Spinal cord (tissue), 10 donors: Measurements from ENCODE around the gene GRID1. TPM values are rescaled to one million over a fixed set of nuclear protein-coding genes. Genes with fewer than 3 reads are reported as not detected.

ENCODE experiments used
- DNase-seq, 6 donors: peaks; one replicate each; pipeline versions ENCODE4 v3.0.0 to v3.0.0-alpha.2; 2013 to 2015; ENCODE audit warnings: low spot score in 6 of 6, low read depth in 4 of 6
- H3K27ac ChIP-seq: one replicate; pipeline ENCODE4 v1.5.1; 2013; ENCODE audit warnings: low read depth, low read length, control low read depth
- H3K27me3 ChIP-seq: one replicate; pipeline ENCODE4 v1.6.1; 2013; ENCODE audit warnings: low read length; ENCODE audit not compliant: control insufficient read depth, insufficient read depth
- H3K36me3 ChIP-seq: one replicate; pipeline ENCODE4 v1.6.1; 2013; ENCODE audit warnings: low read length; ENCODE audit not compliant: control insufficient read depth, insufficient read depth
- H3K4me1 ChIP-seq: one replicate; pipeline ENCODE4 v1.6.1; 2013; ENCODE audit warnings: low read length; ENCODE audit not compliant: control insufficient read depth, insufficient read depth
- H3K4me3 ChIP-seq: one replicate; pipeline ENCODE4 v1.5.1; 2013; ENCODE audit warnings: low read depth, low read length, control low read depth
- H3K9me3 ChIP-seq: one replicate; pipeline ENCODE4 v1.6.1; 2013; ENCODE audit warnings: low read length; ENCODE audit not compliant: control insufficient read depth, insufficient read depth
- WGBS: methylation state at CpG from one replicate; pipeline ENCODE4 v1.1.5; 2013; ENCODE audit warnings: missing lambda C conversion rate; ENCODE audit not compliant: insufficient coverage; 5-methylcytosine and 5-hydroxymethylcytosine counted together
- polyA plus RNA-seq, 2 donors: library from polyadenylated mRNA; unstranded; fragments of 120-200 nt; gene quantifications; one replicate each; pipeline ENCODE4 v1.2.1, GENCODE V29; 2013; ENCODE audit not compliant: insufficient read length in 2 of 2
- total RNA-seq, 2 donors: library from RNA; depleted of rRNA in 1 of 2; stranded (reverse); fragments of 120-200 nt in 1 of 2; fragments of >200 nt in 1 of 2; gene quantifications; one replicate each; pipeline versions ENCODE4 v1.2.3 to v1.2.4, GENCODE V29; 2013 to 2014
- donor health status: healthy.

Gene GRID1
- total and polyA plus RNA-seq, 4 donors = 7.6 to 30.1 (median 22.2) TPM

DNA sequence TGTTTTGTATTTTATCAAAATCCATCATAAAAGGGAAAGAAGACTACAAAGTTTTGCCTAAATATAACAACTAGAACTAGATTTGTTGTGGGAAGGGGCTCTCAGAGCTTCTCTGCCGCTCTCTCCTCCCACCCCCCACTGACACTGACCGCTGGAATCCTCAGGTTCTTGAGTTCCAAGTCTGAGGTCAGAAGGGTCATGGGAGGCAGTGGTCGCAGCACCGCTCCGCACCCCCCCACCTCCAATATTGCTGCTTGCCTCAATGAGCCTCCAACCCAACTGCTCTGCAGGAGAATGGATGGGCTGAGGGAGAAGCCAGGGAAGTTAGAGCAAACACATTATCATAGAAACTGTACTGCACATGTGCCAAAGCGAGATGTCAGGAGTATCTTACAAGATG, 359.4 kb downstream of the GRID1 start:
- Histone ChIP-seq H3K27ac (no peak overlapping the region), H3K9me3 (no peaks in the 10 kb centered on the region), H3K4me1 (no peaks in the 10 kb centered on the region), H3K4me3 (no peak overlapping the region), H3K36me3 (no peaks in the 10 kb centered on the region), H3K27me3 (no peaks in the 10 kb centered on the region)
- DNase-seq = no peak
- no CpG with 5 or more reads among the region's 6 CpGs for WGBS

GRCh38 chr10:86004337-86004736, 362.3 kb downstream of the GRID1 start:
- DNase-seq = peak in 1 of 6 donors; percentile 54
- H3K4me1 ChIP-seq = no peaks in the 10 kb centered on the region
- no peaks in the 10 kb centered on the region for H3K27me3 ChIP-seq
- H3K36me3 ChIP-seq = no peaks in the 10 kb centered on the region
- no peak overlapping the region for H3K27ac ChIP-seq
- H3K4me3 ChIP-seq = no peak overlapping the region
- no peaks in the 10 kb centered on the region for H3K9me3 ChIP-seq
- WGBS = 85% methylated on average over 1 of the region's 1 CpG

GRCh38 chr10:86003201-86003621, 363.4 kb downstream of the GRID1 start:
- no peak overlapping the region for H3K27ac ChIP-seq
- no peak for DNase-seq
- H3K4me3 ChIP-seq = no peak overlapping the region
- H3K36me3 ChIP-seq = no peaks in the 10 kb centered on the region
- H3K9me3 ChIP-seq = no peaks in the 10 kb centered on the region
- H3K4me1 ChIP-seq = no peaks in the 10 kb centered on the region
- WGBS = 47% methylated on average over 2 of the region's 3 CpGs
- H3K27me3 ChIP-seq = no peaks in the 10 kb centered on the region

DNA sequence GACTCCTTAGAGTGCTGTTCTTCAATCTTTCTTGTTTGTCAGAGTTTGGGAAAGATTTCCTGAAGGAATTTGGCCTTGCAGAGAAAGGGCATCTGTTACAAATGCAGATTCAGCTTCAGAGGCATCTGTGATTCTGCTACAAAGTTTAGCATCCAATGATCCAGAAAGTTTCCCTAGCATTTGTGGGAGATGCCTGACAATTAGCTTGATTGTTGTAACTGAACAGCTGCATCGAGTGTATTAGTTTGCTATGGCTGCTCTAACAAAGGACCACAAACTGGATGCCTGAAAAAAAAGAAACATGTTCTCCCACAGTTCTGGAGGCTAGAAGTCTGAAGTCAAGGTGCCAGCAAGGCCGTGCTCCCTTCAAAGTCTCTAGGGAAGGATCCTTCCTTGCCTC, 365.1 kb downstream of the GRID1 start:
- Histone ChIP-seq H3K36me3 (no peaks in the 10 kb centered on the region), H3K27me3 (no peaks in the 10 kb centered on the region), H3K4me1 (no peaks in the 10 kb centered on the region), H3K9me3 (peaks cover 3% of the 10 kb centered on the region), H3K4me3 (no peak overlapping the region), H3K27ac (no peak overlapping the region)
- WGBS = 65% methylated on average over 2 of the region's 2 CpGs
- DNase-seq = peak in 2 of 6 donors; percentile 19 to 28

DNA sequence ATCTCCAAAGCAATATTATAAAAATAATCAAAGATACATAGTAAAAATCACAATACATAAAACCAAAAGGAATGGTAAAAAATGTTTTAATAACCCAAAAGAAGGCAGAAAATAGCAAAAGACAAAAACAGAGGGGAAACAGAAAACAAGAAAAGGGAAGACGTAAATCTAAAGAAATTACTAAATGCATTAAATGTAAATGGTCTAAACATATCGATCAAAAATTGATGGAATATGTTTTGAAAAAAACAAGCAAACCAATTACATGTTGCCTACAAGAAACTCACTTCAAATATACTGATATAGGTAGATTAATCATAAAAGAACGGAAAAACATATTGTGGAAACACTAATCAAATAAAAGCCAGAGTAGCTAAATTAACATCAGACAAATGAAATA, 369.1 kb downstream of the GRID1 start:
- no peaks in the 10 kb centered on the region for H3K36me3 ChIP-seq
- no peak for DNase-seq
- no peak overlapping the region for H3K27ac ChIP-seq
- no peaks in the 10 kb centered on the region for H3K27me3 ChIP-seq
- no CpG with 5 or more reads among the region's 3 CpGs for WGBS
- no peak overlapping the region for H3K4me3 ChIP-seq
- peaks cover 3% of the 10 kb centered on the region for H3K9me3 ChIP-seq
- no peaks in the 10 kb centered on the region for H3K4me1 ChIP-seq

DNA sequence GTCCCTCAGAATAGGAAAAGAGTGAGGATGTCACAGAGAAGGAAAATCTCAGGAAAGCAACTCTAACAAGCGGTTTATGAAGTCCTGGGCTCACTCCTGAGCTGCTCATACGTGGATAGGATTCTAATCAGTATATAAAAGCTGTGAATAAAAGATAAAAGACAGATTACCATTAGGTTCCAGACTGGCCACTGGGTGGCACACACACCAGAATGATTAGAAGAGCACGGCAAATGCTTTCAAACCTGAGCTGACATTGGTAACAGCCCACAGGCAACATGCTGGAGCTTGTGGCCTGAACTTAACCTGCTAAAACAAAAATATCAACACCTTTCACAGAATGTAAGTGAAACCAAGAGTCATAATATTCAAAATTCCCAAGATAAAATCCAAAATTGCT, 370.8 kb downstream of the GRID1 start:
- 11% methylated on average over 1 of the region's 3 CpGs for WGBS
- DNase-seq = peak in 5 of 6 donors; percentile 13 to 88 (median 37)
- Histone ChIP-seq H3K27me3 (no peaks in the 10 kb centered on the region), H3K27ac (no peak overlapping the region), H3K4me1 (no peaks in the 10 kb centered on the region), H3K4me3 (no peak overlapping the region), H3K9me3 (peaks cover 3% of the 10 kb centered on the region), H3K36me3 (no peaks in the 10 kb centered on the region)

DNA sequence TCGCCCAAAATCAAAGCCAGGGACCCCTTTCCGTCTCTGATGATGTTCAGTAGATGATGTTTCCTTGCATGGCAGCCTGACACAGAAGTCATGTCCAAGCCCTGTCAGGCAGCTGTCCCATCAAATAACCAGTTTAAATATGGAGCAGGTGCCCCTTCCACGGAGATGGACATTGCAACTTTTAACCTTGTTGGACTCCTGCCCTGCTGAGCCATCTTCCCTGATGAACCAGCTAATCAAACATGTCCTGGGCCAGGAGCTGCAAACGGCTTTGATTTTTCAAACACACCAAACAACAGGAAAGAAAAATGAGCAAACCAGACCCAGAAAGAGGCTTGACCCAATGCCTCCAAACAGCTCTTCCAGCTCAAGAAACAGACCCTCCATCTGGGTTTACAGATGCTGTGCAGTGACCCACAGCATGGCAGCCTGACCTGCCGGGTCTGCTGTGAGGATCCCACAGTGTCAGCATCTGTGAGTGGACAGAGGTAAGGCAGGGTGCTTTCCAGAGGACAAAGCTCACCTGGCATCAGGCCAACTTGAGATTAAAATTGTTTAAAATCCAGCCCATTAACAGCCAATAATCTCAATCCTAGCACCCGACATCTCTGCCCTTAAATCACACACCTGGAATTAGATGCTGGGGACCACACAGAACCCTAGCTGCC, 372.6 kb downstream of the GRID1 start:
- 77% methylated on average over 6 of the region's 6 CpGs for WGBS
- H3K27ac ChIP-seq = no peak overlapping the region
- peak in 1 of 6 donors; percentile 13 for DNase-seq
- H3K4me1 ChIP-seq = no peaks in the 10 kb centered on the region
- H3K27me3 ChIP-seq = no peaks in the 10 kb centered on the region
- no peaks in the 10 kb centered on the region for H3K36me3 ChIP-seq
- H3K9me3 ChIP-seq = peaks cover 3% of the 10 kb centered on the region
- no peak overlapping the region for H3K4me3 ChIP-seq

GRCh38 chr10:85993140-85993539, 373.5 kb downstream of the GRID1 start:
- Histone ChIP-seq H3K36me3 (no peaks in the 10 kb centered on the region), H3K4me1 (no peaks in the 10 kb centered on the region), H3K4me3 (no peak overlapping the region), H3K9me3 (peaks cover 3% of the 10 kb centered on the region), H3K27me3 (no peaks in the 10 kb centered on the region), H3K27ac (no peak overlapping the region)
- DNase-seq = no peak
- WGBS = no CpG with 5 or more reads among the region's 1 CpG

DNA sequence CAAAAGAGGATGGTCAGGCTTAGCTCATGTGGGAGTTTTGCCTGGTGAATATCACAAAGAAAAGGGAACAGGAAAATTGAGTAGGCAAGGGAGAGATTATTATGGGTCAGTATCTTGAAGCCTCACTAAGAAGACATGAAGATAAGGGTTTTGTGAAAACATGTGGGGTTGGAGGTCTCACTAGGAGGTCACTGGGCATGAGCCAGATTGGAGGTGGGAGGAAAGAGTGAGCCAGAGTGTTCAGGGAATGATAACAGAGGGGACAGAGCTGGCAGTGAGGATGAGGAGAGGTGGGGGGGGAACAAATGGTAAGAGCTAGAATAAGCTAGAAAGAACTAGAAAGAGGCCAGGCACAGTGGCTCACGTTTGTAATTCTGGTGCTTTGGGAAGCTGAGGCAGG, 374.3 kb downstream of the GRID1 start:
- WGBS = 100% methylated on average over 1 of the region's 1 CpG
- Histone ChIP-seq H3K4me1 (no peaks in the 10 kb centered on the region), H3K27ac (no peak overlapping the region), H3K4me3 (no peak overlapping the region), H3K9me3 (peaks cover under 1% of the 10 kb centered on the region), H3K36me3 (no peaks in the 10 kb centered on the region), H3K27me3 (no peaks in the 10 kb centered on the region)
- DNase-seq = no peak

DNA sequence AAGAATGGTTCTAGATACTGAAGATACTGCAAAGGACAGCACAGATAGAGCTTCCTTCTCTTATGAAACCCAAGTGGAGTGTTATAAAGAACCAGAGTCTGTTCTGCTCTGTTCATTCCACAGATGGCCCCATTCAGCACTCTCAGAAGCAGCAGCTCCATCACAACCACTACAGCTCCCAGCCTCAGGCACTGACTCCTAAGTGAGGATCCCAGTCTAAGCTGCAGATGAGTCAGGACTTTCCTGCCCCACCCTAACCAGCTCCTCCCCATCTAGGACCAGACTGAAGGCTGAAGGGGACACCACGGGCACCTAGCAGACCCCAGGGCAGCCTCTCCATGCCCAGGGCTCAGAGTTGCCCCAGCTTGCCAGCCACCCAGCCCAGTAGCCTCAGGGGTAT, 379.8 kb downstream of the GRID1 start:
- WGBS = 89% methylated on average over 1 of the region's 1 CpG

More for the DNA sequence above, 379.8 kb downstream of the GRID1 start:
- H3K27ac ChIP-seq = no peak overlapping the region
- H3K36me3 ChIP-seq = no peaks in the 10 kb centered on the region
- H3K4me3 ChIP-seq = no peak overlapping the region
- peaks cover 3% of the 10 kb centered on the region for H3K4me1 ChIP-seq
- H3K27me3 ChIP-seq = no peaks in the 10 kb centered on the region
- DNase-seq = no peak
- H3K9me3 ChIP-seq = no peaks in the 10 kb centered on the region
